Measurements from ENCODE around the gene GNB1.
"Not testable (repeated sequence)": the region's sequence is repeated elsewhere in the genome, so short reads cannot be mapped to it uniquely, and the experiment has no call there.

GNB1 gene

DNA sequence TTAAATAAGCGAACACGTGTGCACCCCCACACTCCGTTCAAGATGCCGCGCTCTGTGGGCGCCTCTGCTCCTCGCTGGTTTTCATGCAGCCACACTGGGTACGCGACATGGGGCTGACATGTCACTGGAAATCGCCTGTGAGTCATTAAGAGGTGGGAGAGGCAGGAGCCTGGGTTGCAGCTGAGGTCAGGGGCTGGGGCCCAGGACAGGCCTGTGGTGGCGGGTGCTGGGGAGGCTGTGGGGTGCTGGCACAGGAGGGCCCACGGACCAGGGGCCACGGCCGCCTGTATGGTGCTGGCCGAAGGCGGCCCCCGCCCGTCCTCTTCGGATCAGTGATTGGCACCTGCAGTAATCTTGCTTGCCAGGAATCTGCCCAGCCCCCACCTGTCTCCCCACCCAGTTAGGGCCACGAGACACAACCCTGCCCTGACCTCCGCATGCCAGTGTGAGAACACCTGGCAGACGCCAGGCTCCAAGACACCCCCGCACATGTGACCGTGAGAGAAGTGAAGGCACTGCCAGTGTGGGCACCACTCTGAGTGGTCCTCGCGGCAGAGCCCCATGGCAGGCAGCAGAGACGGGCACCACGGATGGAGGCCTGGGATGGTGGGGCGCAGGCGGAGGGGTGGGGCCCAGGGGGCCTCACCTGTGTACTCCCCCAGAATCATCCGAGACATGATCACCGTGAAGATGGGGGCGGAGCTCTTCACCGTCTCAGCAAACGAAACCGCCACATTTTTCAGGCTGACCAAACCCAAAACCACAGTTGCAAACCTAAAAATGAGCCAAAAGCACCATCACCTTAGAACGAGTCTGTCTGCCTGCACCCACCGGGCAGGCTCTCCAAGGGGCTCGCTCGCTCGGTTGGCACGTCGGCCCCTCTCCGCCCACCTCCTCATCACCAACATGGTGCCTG is 153.0 kb downstream of the GNB1 start:
- H4K20me1 ChIP-seq (ENCODE audit: insufficient read depth, low read length) = not testable (repeated sequence)

More for the DNA sequence above, 153.0 kb downstream of the GNB1 start:
- Histone ChIP-seq H3K27ac (ENCODE audit: low read depth, low read length, poor library complexity, severe bottlenecking) (peak overlapping the region; percentile 77), H3K4me1 (ENCODE audit: insufficient read depth, low read length, severe bottlenecking) (peaks cover 24% of the 10 kb centered on the region), H3K4me2 (ENCODE audit: low read length) (peak overlapping the region; percentile 27; the same call in 1 of the 2 replicates)
- H3K36me3 ChIP-seq (ENCODE audit: insufficient read depth, low read length); H3K9me2 ChIP-seq (ENCODE audit: low read depth, low read length); H3K79me2 ChIP-seq (ENCODE audit: insufficient read depth, low read length); H3K9ac ChIP-seq (ENCODE audit: low read length); H2AFZ ChIP-seq (ENCODE audit: low read length); H3K4me3 ChIP-seq (ENCODE audit: low read depth, low read length, poor library complexity, severe bottlenecking); H3K9me3 ChIP-seq (ENCODE audit: low read length); H3F3A ChIP-seq (ENCODE audit: insufficient read depth, low read length); H3K27me3 ChIP-seq (ENCODE audit: insufficient read depth, low read length): not testable (repeated sequence)
